Muscle of leg (tissue), 11 donors: ENCODE measurements around the gene PI16. TPM values are rescaled to one million over a fixed set of nuclear protein-coding genes. Genes with fewer than 3 reads are reported as not detected.

Experiments
- DNase-seq: peaks from one replicate; pipeline ENCODE4 v3.0.0; 2013
- H3K27ac ChIP-seq: one replicate; pipeline ENCODE4 v1.5.1; 2013; ENCODE audit warnings: mild to moderate bottlenecking, low read length, control low read depth
- H3K27me3 ChIP-seq: one replicate; pipeline ENCODE4 v1.6.1; 2013; ENCODE audit warnings: low read length; ENCODE audit not compliant: control insufficient read depth, insufficient read depth
- H3K36me3 ChIP-seq: one replicate; pipeline ENCODE4 v1.6.1; 2013; ENCODE audit warnings: low read length; ENCODE audit not compliant: control insufficient read depth, insufficient read depth
- H3K4me1 ChIP-seq: one replicate; pipeline ENCODE4 v1.6.1; 2013; ENCODE audit warnings: low read length; ENCODE audit not compliant: control insufficient read depth, insufficient read depth
- H3K4me3 ChIP-seq: one replicate; pipeline ENCODE4 v1.5.1; 2013; ENCODE audit warnings: low read length, control low read depth
- H3K9me3 ChIP-seq: replicated peaks from 2 replicates; pipeline ENCODE4 v1.6.1; 2013; ENCODE audit warnings: low read depth, low read length; ENCODE audit not compliant: control insufficient read depth
- WGBS: methylation state at CpG from one replicate; pipeline ENCODE4 v1.1.5; 2013; ENCODE audit warnings: missing lambda C conversion rate; ENCODE audit not compliant: insufficient coverage; 5-methylcytosine and 5-hydroxymethylcytosine counted together
- polyA plus RNA-seq, 8 donors: library from polyadenylated mRNA; unstranded; fragments of 120-200 nt; gene quantifications; one replicate each; pipeline versions ENCODE4 v1.2.1 to v1.2.3, GENCODE V29; 2013; ENCODE audit warnings: inconsistent platforms in 1 of 8, low replicate concordance in 1 of 8; ENCODE audit not compliant: insufficient read length in 8 of 8, insufficient read depth in 1 of 8
- total RNA-seq: library from RNA; stranded (reverse); fragments of 120-200 nt; gene quantifications from one replicate; pipeline ENCODE4 v1.2.4, GENCODE V29; 2013

Gene PI16
- total and polyA plus RNA-seq, 9 donors: 5.9 to 68.6 (median 27.5) TPM

- no peaks in the 10 kb centered on the region for H3K9me3 ChIP-seq
Observed at GRCh38 chr6:37007340-37008043, 53.0 kb downstream of the PI16 start.

DNA sequence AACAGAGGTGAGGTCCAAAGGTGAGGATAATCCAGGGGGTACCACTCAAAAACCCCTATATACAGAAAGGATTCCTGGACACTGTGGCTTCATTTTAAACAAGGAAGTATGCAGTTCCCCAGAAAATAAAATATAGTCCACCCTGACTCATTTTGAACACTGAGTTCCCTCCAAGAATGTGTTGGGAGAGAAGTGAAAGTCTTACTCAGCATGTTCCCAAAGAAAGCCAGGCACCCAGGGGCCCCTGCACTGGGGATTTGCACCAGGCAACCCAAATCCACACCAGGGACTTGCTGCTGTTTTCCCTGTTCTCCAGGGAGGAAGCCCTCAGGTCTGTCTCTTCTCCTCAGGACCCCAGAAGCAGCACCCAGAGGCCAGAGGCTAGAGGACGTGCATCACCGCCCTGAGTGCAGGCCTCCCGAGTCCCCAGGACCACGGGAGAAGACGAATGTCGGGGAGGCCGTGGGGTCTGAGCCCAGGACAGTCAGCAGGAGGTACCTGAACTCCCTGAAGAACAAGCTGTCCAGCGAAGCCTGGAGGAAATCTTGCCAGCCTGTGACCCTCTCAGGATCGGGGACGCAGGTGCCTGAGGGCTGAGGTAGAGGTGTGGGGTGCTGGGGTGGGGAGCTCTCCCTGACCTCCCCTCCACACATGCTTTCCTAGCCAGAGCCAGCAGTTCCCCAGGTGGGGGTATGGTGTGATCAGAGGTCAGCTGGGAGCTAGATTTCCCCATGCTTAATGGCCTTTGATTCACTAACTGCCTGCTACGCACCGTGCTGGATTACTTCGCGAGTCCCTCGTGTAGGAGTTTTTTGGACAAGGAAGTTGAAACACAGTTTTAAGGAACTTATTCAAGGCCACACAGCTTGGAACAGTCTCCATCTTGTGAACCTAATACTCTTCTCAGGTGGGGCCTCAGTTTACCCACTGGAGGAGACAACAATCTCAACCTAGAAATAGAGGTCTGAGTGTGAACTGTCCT, 54.2 kb downstream of the PI16 start:
- no peaks in the 10 kb centered on the region for H3K9me3 ChIP-seq
- WGBS: 79% methylated on average over 6 of the region's 15 CpGs
- H3K27ac ChIP-seq: no peak overlapping the region
- H3K4me3 ChIP-seq: no peak overlapping the region
- H3K4me1 ChIP-seq: no peaks in the 10 kb centered on the region
- no peaks in the 10 kb centered on the region for H3K27me3 ChIP-seq
- peak; percentile 63 for DNase-seq
- no peaks in the 10 kb centered on the region for H3K36me3 ChIP-seq

More at GRCh38 chr6:37007340-37008043, 53.0 kb downstream of the PI16 start:
- WGBS: 79% methylated on average over 8 of the region's 12 CpGs
- DNase-seq: peak; percentile 65
- Histone ChIP-seq H3K36me3 (no peaks in the 10 kb centered on the region), H3K27ac (no peak overlapping the region), H3K4me1 (no peaks in the 10 kb centered on the region), H3K27me3 (no peaks in the 10 kb centered on the region), H3K4me3 (peak overlapping the region; percentile 19)

- no peak overlapping the region for H3K27ac ChIP-seq
- no peak for DNase-seq
- no peaks in the 10 kb centered on the region for H3K36me3 ChIP-seq
- no peaks in the 10 kb centered on the region for H3K9me3 ChIP-seq
- H3K27me3 ChIP-seq: no peaks in the 10 kb centered on the region
- WGBS: 75% methylated on average over 10 of the region's 10 CpGs
- H3K4me3 ChIP-seq: no peak overlapping the region
- no peaks in the 10 kb centered on the region for H3K4me1 ChIP-seq
Observed at GRCh38 chr6:37010402-37010892, 55.9 kb downstream of the PI16 start.

- no peak for DNase-seq
- WGBS: 77% methylated on average over 6 of the region's 11 CpGs
- H3K36me3 ChIP-seq: no peaks in the 10 kb centered on the region
Observed at GRCh38 chr6:37011656-37012378, 57.3 kb downstream of the PI16 start.

DNA sequence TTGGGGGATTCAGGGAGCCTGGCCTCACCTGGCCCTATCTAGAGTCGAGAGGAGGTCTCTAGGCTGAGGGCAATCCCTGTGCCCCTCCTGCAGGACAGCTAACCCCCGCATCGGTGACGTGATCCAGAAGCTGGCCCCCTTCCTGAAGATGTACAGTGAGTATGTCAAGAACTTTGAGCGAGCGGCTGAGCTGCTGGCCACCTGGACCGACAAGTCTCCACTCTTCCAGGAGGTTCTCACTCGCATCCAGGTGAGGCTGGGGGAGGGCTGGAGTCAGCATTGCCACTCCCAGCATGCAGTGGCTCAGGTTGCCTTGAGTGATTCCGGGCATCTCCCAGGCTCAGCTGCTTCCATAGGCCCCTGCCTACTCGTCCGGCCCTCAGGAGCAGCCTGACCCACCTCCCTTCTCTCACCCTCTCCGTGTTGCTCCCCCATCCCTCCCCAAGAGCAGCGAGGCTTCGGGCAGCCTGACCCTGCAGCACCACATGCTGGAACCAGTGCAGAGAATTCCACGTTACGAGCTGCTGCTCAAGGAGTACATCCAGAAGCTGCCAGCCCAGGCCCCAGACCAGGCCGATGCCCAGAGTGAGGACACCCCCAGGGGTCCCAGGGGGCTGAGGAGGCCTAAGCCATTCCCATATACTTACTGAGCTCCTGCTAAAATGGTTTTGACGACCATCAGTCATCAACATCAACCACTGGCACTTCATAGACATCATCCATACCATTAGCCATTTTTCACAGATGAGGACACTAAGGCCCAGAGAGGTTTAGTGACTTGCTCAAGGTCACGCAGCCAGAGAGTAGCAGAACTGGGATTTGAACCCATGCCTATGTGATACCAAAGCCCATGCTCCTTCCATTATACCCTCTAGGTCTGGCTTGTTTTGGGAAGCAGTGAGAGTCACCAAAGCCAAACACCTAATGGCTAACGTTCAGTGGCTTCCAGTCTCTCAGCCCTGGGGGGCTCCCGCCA, 59.3 kb downstream of the PI16 start:
- H3K9me3 ChIP-seq: no peaks in the 10 kb centered on the region
- no peak overlapping the region for H3K4me3 ChIP-seq
- no peaks in the 10 kb centered on the region for H3K27me3 ChIP-seq
- 68% methylated on average over 17 of the region's 21 CpGs for WGBS
- peaks cover 13% of the 10 kb centered on the region for H3K4me1 ChIP-seq
- DNase-seq: no peak
- no peak overlapping the region for H3K27ac ChIP-seq
- H3K36me3 ChIP-seq: no peaks in the 10 kb centered on the region

More at GRCh38 chr6:37011656-37012378, 57.3 kb downstream of the PI16 start:
- Histone ChIP-seq H3K9me3 (no peaks in the 10 kb centered on the region), H3K27ac (no peak overlapping the region), H3K4me1 (no peaks in the 10 kb centered on the region), H3K27me3 (no peaks in the 10 kb centered on the region), H3K4me3 (no peak overlapping the region)

Other genes with a start within 250 kb of the PI16 start
- 4.9 TPM for gene CPNE5, start 115.3 kb upstream of the PI16 start, total RNA-seq
- gene CPNE5, start 115.3 kb upstream of the PI16 start, polyA plus RNA-seq: 10 to 100 TPM in 3 of 8 donors, 1 to 10 TPM in 5; 6.9 to 17.8 (median 8.8) TPM
- 24.8 TPM for gene PPIL1, start 79.9 kb upstream of the PI16 start, total RNA-seq
- 10 to 100 TPM; 28.6 to 39.9 (median 34.0) TPM for gene PPIL1, start 79.9 kb upstream of the PI16 start, polyA plus RNA-seq
- gene C6orf89, start 68.8 kb upstream of the PI16 start, total RNA-seq: 35.5 TPM
- 10 to 100 TPM; 26.7 to 36.2 (median 32.0) TPM for gene C6orf89, start 68.8 kb upstream of the PI16 start, polyA plus RNA-seq
- 113 TPM for gene MTCH1, start 31.5 kb downstream of the PI16 start, total RNA-seq
- gene MTCH1, start 31.5 kb downstream of the PI16 start, polyA plus RNA-seq: 100 to 1,000 TPM; 104 to 140 (median 119) TPM
- gene FGD2, start 50.9 kb downstream of the PI16 start, total RNA-seq: 4.1 TPM
- gene FGD2, start 50.9 kb downstream of the PI16 start, polyA plus RNA-seq: 1 to 10 TPM; 2.6 to 4.6 (median 3.6) TPM
- 8.7 TPM for gene PIM1, start 215.4 kb downstream of the PI16 start, total RNA-seq
- 10 to 100 TPM; 15.4 to 32.2 (median 21.7) TPM for gene PIM1, start 215.4 kb downstream of the PI16 start, polyA plus RNA-seq